HG03097 (cell line): ENCODE results near the gene PTPRO.

Experiments
- ATAC-seq: cut with Tn5 transposase; IDR thresholded peaks from one replicate; pipeline ENCODE4 v1.9.1; 2021; ENCODE audit not compliant: unreplicated experiment, low FRiP score

Gene PTPRO

GRCh38 chr12:15322164-15323061 lies at the start of gene PTPRO:
TSS of gene PTPRO (plus strand) at chr12:15322508.
- ATAC-seq = no peak

DNA sequence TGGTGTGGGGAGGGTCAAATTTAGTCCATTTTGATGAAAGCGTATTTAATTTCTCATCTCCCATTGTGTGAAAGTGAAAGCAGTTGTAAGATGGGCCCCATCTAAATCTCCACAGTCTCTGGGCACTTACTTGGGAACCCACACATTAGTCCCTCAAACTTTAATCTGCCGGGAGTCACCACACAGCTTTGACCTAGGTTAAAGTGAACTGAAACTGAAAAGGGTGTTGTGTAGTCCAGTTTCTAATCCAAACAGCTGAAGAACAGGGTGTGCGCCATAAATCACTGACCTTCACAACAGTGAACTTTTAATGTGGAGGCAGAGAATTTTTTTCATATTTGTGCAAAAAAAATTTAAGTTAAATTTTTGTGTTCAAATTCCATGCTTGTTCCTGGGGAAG lies 48.4 kb upstream of the PTPRO start:
- no peak for ATAC-seq

- ATAC-seq = no peak
Observed at GRCh38 chr12:15274561-15274967, 47.7 kb upstream of the PTPRO start.

GRCh38 chr12:15276088-15276698 lies 46.1 kb upstream of the PTPRO start:
- no peak for ATAC-seq

DNA sequence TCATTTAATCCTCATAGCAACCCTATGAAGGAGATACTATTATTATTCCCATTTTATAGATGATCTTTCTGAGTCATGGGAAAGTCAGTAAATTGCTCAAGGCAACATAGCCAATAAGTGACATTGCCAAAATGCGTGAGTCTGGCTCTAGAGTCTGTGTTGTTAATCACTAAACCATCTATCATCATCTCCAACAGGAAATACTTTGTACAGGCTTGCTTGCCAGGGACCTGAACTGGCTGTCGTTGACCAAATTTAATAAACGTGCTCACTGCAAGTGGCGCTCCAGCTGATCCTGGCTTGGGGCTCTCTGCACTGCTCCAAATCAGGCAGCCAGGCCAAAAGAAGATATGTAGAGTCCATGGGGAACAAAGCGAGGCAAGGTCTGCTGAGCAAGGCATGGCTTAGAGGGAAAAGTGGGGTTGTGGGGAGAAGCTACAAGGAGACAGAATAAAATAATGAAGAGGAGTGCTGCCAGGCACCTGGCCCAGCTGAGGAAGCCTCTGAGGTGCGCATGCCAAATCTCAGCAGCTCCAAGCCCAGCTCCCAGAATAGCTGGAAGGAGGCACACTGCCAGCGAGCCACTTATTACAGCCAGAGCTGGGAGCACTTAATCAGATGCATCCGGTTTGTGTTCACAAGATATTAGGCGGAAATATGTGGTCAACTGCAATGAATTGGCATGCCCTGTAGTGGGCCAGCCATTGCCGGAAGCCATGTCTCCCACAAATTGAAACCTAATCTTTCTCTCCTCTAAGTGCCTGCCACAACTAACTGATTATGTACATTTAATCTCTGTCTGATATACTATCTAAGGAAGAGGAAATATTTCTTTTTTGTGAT lies 43.3 kb upstream of the PTPRO start:
- ATAC-seq = peak; percentile 68

DNA sequence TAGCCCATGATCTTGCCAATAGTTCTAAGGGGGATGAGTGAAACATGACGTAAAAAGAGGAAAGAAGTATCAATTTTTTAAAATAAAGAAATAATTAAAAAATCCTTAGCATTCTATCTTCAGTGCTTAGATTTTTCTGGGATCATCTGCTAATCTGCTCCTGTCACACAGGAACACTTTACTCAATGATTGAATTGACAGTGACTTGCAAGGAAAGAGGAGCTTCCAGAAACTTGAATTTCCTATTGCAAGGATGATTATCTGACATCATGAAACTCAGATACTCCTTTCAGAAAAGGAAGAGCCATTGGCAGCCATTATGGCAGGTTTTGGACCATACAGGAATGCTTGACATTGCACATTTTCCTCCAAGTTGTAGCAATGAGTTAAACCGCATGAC lies 41.4 kb upstream of the PTPRO start:
- no peak for ATAC-seq

- ATAC-seq = no peak
Observed at GRCh38 chr12:15289192-15289591, 33.1 kb upstream of the PTPRO start.

DNA sequence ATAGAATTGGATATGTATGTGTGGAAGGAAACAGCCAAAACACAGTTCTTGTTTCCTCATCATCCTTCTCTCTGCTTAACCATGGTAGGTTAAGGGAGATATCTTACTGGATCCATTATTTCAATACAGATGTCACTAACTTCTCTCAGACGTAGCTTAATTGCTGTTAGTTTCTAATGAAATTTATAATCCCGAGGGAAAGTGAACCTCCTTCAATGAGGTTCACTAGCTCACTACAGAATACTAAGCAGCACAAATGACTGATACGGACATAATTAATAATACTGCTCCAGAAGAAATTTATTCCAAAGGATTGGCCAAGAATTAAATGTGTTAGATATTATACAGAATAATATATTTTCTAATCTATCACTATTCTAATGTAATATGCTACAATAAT lies 28.6 kb upstream of the PTPRO start:
- no peak for ATAC-seq

GRCh38 chr12:15299947-15300346 lies 22.4 kb upstream of the PTPRO start:
- ATAC-seq = no peak

GRCh38 chr12:15304296-15304695 lies 18.0 kb upstream of the PTPRO start:
- no peak for ATAC-seq

DNA sequence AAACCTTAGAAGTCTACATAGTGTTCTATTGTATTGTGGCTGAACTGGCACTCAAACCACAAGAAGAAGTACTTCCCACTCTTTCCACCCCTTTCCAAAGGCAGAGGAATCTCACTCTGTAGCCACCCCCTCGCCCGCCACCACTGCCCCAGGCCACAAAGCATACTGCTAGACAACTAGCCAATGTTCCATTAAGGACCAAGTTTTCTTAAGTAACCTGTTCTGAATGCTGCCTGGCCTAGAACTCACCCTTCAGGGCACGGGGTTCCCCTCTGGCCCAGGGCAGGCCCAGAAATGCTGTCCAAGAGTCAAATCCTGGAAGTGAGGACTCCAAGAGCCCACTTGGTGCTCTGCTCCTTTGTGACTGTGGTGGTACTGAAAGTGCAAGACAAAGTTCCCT lies 15.7 kb upstream of the PTPRO start:
- ATAC-seq = no peak

DNA sequence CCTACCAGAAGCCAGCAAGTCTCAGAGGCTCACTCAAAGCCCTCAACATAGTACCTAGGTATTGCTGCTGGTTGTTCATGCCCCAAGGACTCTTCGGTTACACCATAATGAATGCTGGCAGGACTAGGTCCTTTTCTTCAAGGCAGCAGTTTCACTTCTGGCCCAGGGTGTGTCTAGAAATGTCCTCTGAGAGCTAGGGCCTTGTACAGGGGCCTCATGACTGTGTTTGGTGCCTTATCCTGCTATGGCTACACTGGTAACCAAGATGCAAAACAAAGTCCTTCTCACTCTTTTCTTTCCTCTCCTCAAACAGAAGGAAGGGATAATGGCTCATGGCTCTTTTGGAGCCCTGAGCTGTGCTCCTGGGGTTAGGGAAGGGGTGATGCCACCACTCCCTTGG lies 15.2 kb upstream of the PTPRO start:
- no peak for ATAC-seq

- ATAC-seq = no peak
Observed at GRCh38 chr12:15318841-15319240, 3.5 kb upstream of the PTPRO start.

DNA sequence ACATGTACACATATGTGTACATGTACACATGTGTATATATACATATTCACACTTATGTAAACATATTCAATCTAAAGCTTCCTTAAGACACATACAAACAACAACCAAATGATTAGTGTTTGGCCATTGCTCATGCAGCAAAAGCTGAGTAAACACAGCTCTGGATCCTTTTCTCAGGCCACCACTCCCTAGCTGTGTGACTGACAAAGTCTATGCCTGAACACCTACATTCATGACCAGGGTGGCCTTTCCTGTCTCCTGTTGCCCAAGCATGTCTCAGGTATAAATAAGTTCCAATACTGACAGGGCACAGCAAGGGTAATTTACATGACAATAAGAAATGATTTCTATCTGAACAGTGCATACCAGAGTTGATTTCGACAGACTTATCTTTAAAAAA lies 1.4 kb upstream of the PTPRO start:
- ATAC-seq = no peak

DNA sequence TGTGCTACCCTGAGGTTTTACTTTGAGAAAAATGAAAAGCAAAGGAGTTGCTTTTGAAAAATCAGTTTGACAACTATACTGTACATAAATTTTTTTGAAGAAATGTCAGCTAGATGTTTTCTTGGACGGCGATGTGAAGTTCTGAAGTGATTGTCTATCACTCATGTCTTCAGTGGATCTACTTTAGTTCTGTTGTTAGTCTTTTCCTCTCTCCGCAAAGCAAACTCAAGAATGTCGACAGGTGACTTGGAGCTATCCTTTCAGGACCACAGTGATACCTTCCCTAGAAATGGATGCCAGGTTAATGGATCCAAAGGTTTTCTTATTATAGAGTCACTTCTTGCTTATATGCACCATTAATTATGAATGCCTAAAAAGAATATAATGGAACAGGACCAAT lies 1.2 kb downstream of the PTPRO start:
- no peak for ATAC-seq

DNA sequence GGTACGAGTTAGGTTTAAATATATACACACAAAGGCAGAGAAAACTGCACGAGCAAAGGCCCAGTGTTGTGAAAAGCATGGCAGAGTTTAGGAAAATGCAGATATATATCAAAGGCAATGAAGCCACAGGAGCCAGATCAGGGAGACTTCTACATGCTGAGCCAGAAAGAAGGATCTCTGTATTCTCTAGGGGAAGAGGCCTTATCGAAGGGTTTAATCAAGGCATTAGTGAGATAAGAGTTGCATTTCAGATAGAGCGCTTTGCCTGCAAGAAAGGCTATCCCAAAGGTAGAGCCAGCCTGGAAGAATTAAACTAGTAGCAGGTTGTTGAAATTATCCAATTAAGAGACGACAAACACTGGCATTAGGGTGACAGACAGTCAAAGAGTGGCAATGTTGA lies 7.6 kb downstream of the PTPRO start:
- no peak for ATAC-seq

- no peak for ATAC-seq
Observed at GRCh38 chr12:15334225-15334624, 11.9 kb downstream of the PTPRO start.

- no peak for ATAC-seq
Observed at GRCh38 chr12:15335959-15336358, 13.7 kb downstream of the PTPRO start.

- no peak for ATAC-seq
Observed at GRCh38 chr12:15336768-15337553, 14.7 kb downstream of the PTPRO start.

DNA sequence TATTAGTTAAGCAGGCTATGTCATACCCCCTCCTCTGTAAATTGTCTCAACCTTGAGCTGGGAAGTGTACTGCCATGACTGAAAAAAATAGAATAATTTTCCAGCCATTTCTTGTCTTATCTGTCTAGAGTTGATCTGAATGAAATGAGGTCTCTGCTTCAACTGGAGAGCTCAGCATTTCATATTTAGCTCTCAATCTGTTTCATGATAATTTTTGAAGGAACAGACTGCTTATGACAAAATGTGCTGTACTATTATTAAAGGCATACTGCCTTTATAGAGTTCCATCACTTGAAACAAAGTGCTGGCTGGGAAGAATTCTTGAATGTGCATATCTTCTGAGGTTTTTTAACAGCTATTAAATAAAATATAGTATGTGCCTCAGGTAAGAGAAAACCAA lies 19.1 kb downstream of the PTPRO start:
- no peak for ATAC-seq

GRCh38 chr12:15344561-15344960 lies 22.3 kb downstream of the PTPRO start:
- ATAC-seq = no peak
